AG10803 (cell line): ENCODE measurements around the gene NAE1.

Experiments used
- DNase-seq: peaks from one replicate; pipeline ENCODE4 v3.0.0; 2010; ENCODE audit warnings: low read depth
- H3K4me3 ChIP-seq: 2 replicates; pipeline ENCODE4 v1.5.1; 2011; ENCODE audit warnings: mild to moderate bottlenecking, low read length, control low read depth
- TF ChIP-seq, protein P1 (sequence below): conservative IDR thresholded peaks from 2 replicates; pipeline ENCODE4 v1.5.1; 2011; ENCODE audit warnings: mild to moderate bottlenecking, low read length, control low read depth, inconsistent platforms

NAE1 gene

DNA sequence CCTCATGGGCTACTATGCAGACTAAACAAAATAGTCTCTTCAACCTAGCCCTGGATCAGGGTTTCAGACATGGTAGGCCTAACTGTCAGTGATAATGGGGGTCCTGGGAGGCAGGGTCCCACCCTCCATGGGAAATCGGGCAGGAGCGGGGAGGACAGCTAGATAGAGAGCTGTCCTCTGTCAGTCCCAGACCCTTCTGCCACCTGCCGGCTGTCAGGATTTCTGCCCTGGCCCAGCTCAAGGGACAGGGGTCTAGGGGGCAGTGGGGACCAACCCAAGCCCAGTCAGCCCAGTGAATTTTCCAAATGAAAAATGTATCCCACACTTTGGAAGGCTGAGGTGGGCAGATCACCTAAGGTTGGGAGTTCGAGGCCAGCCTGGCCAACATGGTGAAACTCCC, 18.8 kb upstream of the NAE1 start:
- TF ChIP-seq, protein P1, sequence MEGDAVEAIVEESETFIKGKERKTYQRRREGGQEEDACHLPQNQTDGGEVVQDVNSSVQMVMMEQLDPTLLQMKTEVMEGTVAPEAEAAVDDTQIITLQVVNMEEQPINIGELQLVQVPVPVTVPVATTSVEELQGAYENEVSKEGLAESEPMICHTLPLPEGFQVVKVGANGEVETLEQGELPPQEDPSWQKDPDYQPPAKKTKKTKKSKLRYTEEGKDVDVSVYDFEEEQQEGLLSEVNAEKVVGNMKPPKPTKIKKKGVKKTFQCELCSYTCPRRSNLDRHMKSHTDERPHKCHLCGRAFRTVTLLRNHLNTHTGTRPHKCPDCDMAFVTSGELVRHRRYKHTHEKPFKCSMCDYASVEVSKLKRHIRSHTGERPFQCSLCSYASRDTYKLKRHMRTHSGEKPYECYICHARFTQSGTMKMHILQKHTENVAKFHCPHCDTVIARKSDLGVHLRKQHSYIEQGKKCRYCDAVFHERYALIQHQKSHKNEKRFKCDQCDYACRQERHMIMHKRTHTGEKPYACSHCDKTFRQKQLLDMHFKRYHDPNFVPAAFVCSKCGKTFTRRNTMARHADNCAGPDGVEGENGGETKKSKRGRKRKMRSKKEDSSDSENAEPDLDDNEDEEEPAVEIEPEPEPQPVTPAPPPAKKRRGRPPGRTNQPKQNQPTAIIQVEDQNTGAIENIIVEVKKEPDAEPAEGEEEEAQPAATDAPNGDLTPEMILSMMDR: no peak
- no peak overlapping the region for H3K4me3 ChIP-seq
- DNase-seq: no peak

GRCh38 chr16:66849021-66849420, 18.2 kb upstream of the NAE1 start:
- H3K4me3 ChIP-seq: no peak overlapping the region
- DNase-seq: no peak
- TF ChIP-seq, protein P1: no peak

- DNase-seq: no peak
- TF ChIP-seq, protein P1: no peak
- no peak overlapping the region for H3K4me3 ChIP-seq
These were observed 17.4 kb upstream of the NAE1 start for GRCh38 chr16:66848172-66848571.

- H3K4me3 ChIP-seq: no peak overlapping the region
- no peak for DNase-seq
- TF ChIP-seq, protein P1: no peak
These were observed 16.8 kb upstream of the NAE1 start for GRCh38 chr16:66847533-66848067.

GRCh38 chr16:66846831-66847230, 16.1 kb upstream of the NAE1 start:
- no peak overlapping the region for H3K4me3 ChIP-seq
- TF ChIP-seq, protein P1: no peak
- DNase-seq: no peak

DNA sequence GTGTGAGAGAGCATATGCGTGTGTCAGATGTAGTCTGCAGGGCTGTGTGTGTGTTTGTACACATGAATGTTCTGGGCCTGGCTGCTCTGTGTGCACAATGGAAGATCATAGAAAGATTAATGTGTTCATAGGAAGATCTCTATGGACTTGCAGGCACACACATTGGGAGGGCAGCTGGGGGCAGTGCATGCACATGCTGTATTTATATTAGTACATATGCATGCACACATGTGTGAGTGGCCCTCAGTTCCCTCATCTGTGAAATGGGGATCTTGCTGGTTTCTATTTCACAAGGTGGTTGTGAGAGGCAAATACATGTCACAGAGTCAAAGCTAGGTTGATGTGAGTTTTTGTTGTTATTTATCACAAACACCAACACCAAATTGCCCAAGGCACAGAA, 15.5 kb upstream of the NAE1 start:
- no peak for DNase-seq

DNA sequence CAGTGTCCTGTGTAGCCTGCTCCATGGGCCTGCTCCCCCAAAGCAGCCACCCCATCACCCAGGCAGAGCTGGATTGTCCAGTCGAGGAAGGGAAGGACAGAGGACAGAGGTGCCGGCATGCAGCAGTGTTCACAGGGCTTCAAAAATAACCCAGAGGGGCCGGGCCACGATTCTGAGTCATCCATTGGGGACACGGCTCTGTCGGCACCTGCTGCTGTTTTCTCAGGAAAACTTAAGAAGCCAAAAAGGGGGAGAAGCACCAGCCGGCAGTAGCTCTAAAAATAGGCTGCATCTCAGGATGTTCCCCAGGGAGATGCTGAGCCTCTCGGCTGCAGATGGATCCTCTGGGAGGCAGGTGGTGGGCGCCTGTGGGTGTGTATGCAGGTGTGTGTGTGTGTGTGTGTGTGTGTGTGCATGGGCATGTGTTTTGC, 15.0 kb upstream of the NAE1 start:
- TF ChIP-seq, protein P1: no peak
- DNase-seq: no peak
- H3K4me3 ChIP-seq: no peak overlapping the region

More for the DNA sequence above, 15.5 kb upstream of the NAE1 start:
- H3K4me3 ChIP-seq: no peak overlapping the region
- TF ChIP-seq, protein P1: no peak
